HG03139 (cell line): ENCODE data around the gene DTD1.

Source experiments
- ATAC-seq: cut with Tn5 transposase; IDR thresholded peaks from one replicate; pipeline ENCODE4 v1.9.1; 2021; ENCODE audit not compliant: unreplicated experiment

Gene DTD1

DNA sequence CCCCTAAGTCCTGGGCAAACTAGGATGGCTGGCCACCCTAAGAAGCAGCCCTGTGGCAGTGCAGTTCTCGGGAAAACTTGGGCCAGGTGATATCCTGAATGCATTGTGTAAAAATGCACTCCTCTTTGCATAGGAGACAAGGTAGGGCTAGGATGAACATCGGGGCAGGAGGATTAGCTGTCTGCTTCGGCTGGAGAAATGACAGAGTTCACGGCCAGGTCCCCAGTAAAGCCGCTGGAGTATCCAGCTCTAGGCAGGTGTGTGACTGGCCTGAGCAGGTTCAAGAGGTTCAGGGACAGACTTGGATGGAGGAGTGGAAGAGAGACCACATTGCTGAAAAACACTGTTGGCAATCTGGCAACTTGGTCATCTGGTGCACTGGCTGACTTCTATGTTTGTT lies 26.4 kb downstream of the DTD1 start:
- ATAC-seq, result no peak

DNA sequence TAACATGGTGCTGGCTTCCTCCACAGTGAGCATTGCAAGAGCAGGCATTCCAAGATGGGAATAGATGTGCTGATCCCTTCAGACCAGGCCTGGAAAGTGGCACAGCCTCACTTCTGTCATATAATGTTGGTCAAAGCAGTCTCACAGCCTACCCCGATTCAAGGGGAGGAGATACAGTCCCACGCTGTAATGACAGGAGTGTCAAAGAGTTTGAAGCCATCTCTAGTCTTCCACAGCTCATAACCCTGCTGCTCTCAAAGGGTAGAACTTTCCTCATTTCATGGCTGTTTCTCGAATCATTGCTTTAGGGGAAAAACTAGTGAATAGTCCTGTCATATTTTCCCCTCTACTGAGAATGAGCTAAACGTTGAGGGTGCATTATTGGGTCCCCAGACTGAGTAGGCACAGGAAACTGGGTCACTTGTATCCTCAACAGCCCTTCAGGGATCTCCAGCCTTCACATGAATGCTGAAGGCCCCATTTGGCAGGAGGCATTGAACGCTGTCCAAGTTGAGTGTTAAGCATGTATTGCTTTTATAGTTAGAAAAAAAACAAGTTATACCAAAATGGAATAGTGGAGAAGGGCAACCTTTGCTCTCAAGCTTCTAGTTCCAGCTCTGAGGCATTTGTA lies 27.3 kb downstream of the DTD1 start:
- ATAC-seq, result no peak

DNA sequence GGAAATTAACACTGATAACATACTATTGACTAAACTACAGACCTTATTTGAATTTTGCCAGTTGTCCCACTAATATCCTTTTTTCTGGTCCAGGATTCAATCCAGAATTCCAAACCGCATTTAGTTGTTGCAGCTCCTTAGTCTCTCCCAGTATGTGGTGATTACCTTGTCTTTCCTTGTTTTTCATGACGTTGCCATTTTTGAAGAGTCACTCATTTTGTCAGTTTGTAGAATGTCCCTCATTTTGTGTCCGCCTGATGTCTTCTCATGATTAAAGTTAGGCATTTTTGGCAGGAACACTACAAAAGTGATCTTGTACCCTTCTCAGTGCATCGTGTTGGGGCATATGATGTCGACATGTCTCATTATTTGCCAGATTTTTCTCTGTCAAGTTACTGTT lies 33.1 kb downstream of the DTD1 start:
- no peak for ATAC-seq

DNA sequence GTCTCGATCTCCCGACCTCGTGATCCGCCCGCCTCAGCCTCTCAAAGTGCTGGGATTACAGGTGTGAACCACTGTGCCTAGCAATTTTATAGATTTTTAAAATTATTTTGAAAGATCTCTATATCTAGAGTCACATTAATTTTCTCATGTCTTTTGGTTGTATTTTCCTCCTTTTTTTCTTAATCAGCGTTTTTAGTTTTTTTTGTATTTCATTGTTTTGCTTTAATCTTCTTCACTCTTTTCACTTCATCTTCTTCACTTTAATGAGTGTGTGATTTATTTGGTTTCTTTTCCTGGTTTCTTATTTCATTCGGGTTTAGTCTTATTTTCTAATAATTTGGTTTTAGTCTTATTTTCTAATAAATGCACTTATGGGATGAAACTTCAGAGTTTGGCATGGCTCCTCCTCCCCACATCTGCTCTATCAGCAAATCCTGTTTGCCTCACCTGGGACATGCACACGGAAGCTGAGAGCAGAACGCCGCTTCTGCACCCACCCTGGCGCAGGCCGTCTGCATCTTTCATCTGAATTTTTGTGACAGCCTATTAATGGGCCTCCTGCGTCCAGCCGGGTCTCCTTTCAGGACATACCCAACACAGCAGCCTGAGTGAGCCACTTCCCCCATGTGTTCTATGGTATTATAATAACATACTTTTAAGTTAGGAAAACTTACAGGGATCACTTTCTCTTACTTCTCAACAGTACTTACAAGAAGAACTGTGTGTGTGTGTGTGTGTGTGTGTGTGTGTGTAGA lies 35.5 kb downstream of the DTD1 start:
- no peak for ATAC-seq

DNA sequence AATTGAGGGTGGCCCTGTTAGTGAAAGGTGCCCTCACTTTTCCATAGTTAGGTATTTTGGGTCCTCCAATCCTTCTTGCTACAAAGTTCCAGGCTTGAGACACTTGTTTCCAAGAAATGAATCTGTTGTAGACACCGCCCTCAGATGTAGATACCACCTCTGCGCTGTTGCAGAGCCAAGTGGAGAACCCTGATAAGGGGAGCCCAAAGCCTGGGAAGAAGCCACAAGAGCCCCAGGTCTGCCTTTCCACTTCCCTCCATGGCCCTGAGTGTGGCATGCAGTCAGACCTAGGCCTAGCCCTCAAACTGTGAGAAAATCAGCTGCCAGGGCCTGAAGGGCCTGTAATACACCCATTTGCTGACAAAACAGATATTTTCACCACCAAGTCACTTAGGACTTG lies 37.1 kb downstream of the DTD1 start:
- no peak for ATAC-seq

DNA sequence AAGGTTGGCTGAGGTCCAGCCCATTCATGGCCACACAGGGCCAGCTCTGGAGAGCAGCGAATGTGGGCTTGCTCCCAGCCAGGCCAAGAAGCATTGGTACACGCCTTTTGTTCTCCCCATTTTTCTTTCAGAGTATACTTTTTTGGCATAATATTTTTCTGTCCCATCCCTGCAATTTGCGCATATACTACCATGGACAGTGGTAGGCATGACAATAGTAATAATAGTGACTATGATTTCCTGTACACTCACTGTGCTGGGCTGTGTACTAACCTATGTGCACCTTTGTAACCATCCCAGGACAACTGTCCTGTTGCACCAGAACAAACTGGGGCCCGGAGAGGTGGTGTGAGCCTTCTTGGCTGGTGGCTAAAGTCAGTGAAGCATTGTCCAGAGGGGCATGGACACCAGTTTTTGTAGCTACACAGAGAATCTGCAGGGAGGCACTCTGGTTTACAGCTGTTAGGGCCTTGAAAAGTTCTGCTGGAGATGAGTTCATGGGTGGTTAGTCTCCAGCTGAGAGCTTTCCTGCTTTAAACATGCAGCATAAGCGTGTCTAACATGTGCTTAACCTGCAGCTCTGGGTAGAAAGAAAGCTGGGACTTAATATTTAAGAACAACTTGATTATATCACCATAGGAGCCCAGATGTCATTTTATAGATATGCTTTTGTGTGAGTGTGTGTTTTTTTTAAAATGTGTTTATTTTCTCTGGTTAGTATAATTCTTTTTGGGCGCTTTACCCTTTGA lies 38.2 kb downstream of the DTD1 start:
- no peak for ATAC-seq

DNA sequence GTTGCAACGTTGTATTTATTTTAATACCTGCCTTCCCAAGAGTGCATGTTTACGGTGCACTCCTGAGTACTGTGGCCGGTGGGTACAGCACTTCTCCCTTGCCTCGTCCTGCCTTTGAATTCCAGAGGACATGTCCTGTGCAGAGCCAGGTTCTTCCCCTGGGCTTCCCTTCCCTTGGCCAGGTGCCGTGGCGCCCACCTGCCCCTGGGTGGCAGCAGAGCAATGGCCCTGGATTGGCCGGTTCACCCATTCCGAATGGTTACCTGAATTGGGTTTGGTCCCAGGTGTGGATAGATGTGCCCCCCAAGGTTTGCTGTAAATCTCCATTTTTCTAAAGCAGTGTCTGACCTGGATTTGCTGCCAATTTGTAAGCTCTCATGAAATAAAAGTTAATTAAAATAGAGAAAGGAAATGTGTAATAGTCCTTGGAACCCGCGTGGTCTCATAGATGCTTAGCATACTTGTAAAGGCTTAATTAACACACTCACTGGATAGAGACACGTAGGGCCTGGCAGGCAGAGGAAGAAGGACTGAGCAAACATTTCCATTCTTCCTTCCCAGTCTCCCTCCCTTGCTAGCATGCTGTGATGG lies 40.6 kb downstream of the DTD1 start:
- ATAC-seq, result no peak

DNA sequence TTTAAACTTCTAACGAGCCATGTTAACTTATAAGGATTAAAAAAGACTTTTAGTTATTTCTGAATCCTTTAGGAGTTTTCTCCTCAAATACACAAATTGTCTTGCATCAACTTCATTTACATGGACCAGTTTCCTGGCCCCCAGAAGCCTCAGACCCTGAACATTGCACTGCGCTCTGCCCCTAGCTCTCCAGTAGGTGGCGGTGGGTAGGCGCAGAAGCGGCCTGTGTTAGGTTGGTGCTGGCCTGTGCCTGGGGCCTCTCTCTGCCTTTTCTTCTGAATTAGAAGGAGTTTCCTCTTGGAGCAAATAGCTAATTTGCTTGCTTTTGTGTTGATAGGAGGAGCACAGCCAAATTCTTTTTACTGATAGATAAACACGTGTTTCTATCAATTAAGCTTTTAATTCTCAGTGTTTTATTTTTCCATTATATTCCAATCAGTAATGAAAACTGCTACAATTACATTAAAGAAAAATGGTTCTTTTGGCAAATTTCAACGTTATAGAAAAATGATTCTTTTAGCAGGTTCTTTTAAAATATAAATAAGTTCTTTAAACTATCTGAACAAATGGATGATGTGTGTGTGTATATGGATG lies 44.4 kb downstream of the DTD1 start:
- peak; percentile 88 for ATAC-seq

DNA sequence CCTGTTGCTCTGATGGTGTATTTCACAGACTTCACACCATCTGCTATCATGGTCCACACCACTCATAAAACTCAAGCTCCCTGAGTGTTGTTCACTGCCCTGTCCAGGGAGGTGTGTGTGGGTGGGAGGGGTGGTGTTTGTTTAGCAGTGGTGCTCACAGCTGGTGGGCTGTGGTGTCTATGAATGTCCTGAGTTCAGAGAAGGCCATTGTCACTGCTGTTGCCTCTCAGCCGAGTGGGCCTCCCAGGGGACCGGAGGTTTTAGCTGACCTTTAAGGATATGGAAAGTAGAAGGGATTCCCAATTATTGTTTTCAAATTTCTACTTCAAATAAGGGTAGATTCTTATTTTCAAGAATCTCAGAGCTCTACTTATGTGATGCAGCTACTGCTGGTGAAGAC lies 45.6 kb downstream of the DTD1 start:
- ATAC-seq, result no peak

DNA sequence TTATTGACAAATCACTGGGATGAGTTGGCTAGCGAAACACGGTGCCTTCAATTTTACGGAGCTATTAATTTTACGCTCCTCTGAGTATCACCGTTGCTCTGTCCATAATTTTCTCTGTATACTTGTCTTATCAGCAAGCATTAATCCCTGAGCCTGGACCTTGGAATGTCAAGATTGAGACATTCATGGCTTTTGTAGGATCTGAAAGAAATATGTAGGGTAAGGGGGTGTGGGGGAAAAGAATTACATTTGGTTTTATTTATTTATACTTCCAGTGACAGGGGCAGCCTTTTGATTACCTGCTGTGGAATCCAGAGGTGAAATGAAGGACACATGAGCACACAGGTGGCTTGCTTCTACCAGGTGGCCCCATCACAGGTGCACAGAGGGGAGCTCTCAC lies 46.6 kb downstream of the DTD1 start:
- ATAC-seq, result no peak

DNA sequence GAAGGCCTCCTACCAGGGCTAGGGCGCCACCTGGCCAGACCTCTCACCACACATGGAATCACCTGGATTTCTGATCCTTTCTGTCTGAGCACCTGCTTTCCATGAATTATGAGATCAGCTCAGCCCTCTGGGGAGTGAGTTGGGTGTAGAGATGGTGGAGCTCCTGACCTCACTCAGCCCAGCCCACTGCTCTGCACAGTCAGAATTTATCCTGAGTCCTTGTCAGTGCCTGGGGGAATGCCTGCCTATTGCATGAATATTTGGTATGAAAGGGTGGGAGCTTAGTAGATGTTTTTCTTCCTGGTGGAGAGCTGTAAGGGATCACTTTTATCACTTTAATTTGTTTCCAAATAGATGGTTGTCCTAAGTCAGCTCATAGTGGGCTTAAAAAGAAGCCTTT lies 47.5 kb downstream of the DTD1 start:
- ATAC-seq, result no peak

DNA sequence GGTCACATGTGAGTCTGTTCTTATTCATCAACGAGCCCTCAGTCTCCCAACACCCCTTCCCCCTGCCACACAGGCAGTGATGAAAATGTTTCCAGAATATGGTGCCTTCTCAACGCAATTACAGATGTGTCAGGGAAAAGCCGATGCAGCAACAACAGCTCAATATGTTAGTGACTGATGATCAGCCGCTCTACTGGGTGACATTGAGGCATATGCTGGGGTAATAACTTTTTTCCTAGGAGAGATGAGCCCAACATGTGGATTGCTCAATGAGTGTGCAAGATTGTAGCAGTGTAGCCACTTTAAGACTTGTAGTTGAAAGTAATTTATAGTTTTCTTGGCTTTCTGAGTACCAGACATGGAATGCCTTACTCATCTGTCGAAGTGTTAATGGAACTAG lies 49.4 kb downstream of the DTD1 start:
- no peak for ATAC-seq

DNA sequence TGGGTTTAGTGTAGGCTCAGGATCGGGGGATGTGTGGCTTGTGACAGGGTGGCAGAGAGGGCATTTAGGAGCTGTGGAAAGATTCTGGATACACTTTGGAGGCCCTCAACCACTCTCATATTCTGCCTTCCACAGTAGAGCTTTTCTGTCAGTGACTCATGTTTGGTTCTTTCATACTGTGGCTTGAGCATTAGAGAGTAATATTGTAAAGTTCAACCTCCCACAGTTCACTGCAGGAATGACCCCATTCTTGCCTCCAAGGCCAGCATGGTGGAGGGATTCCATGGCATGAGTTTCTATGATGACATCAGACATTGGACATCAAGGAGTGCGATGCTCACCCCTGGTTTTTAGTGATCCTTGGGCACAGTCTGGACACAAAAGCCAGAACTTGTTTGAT lies 50.9 kb downstream of the DTD1 start:
- no peak for ATAC-seq

DNA sequence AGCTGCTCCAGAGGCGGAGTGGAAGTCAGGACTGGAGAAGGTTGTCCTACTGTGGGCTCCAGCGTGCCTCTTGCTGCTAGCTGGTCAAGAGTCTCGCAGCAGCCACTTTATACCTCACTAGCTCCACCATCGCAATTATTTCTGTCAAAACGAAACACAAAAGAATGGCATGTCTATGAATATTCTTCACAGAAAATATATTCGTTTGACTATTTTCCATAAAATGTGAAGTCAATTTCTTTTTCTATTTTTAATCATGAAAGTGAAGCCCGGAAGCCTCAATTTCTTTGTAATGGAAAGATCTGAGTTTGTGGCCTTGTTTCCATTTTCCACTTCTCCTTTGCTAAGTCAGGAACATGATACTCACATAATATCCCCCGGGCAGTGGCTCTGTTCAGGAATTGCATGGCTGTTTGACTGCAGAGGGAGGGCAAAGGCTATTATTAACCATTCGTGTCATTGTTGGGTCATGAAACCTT lies 51.7 kb downstream of the DTD1 start:
- no peak for ATAC-seq

DNA sequence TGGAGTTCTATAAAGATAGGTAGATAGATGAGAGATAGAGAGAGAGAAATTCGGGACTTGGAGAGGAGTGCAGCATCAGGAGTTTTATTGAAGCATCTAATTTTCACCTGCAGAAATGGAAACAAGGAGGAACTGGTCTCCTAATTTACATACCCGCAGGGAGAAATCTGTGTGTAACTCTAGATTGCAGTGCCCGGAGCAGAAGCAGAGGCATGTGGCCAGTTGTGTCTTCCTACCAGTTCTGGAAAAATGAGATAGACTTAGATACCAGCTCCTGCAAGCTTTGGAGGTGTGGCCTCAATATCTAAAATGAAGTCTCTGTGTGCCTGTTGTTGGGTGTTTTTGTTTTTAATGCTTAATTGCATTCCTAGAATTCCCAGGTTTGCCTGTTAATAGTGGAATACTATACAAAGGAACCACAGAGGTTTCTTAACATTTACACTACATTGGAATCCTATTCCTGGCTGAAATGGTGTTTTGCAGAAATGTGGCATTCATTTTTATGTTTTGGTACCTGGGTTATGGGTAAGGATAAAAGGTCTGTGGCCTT lies 57.4 kb downstream of the DTD1 start:
- ATAC-seq, result no peak

DNA sequence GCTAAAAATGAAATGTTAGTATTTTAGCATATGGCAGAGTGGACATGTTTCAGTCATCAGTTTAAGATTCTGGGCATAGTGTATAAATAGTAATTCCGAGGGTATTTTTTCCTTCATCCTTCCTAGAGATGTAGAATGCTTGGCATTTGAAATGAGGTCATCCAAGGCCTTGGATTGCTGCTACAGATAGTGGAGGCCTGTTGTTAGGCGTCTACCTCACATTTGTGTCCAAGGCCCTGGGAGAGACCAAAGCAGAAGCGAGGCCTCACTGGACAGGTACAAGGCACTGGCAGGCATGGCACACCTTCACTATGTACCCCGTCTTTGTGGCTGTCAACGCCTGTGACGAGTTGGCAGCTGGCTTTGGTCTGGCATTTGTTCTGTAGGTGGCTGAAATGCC lies 58.0 kb downstream of the DTD1 start:
- ATAC-seq, result no peak

DNA sequence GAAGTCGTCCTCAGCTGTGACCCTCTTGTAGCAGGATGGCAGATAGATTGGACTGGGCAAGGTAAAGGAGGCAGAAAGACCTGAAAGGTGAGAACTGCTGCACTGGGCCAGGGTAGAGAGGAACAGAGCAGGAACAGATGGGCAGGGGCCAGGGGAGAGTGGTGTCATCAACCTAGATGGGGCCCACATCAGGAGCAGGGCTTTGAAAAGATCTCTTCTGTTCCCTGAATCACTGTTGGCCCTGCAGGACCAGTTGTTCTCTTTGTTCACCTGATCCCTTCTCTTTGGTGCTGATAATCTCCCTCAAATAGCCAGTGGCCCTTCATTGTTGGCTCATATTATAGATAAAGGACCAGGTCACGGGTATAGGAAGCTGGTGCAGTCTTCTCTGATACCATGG lies 59.9 kb downstream of the DTD1 start:
- ATAC-seq, result no peak

DNA sequence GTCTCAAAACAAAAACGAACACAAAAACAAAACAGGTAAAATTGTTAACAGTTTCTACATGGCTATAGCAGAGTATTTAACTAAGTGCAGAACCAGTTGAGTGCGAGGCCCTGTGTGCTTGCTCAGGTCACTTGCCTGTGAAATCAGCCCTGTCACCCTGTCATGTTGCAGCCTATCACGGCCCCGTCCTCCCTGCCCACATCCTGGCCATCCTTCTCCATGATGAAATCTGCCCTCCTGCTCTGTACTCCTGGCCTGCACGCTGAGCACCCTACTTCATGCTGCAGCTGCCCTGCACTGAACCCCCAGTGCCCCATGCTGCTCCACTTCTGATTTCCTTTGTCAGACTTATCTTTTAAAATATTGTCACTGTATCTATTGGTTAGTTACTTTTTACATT lies 62.4 kb downstream of the DTD1 start:
- no peak for ATAC-seq

DNA sequence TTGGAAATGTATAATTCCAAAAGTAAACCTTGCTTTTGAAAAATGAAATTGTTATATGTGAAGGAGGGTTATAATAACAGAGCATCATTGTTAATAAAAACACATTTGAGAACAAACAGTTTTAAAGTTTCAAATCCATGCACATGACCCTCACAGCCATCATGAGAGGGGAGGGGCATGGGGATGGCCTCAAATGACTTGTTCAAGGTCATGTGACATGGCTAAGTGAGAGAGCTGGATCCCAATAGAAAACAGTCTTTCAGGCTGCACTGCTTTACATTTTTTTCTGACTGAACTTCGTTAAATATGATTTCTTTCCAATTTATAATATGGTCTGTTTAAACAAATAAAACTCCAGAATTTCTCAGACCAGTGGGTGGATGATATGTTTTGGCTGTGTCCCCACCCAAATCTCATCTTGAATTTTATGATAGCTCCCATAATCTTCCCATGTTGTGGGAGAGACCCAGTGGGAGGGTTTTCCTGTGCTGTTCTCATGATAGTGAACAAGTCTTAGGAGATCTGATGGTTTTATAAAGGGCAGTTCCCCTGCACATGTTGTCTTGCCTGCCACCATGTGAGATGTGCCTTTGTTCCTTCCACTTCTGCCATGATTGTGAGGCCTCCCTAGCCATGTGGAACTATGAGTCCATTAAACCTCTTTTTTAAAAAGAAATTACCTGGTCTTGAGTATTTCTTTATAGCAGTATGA lies 66.0 kb downstream of the DTD1 start:
- no peak for ATAC-seq

DNA sequence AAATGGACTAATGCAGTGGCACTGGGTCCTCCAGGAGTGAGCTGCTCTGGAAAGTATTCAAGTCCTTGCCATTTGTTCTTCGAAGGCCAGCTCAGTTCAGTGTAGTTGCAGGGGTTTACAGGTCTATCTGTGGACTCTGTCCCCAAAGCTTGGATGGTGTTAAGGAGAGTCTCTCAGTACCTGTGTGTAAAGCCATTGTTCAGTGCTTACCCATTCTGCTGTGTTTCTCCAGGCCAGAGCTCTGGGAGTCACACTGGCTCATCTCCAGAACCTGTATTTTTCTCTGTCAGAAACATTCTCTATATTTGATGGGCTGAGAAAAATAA lies 66.6 kb downstream of the DTD1 start:
- no peak for ATAC-seq

DNA sequence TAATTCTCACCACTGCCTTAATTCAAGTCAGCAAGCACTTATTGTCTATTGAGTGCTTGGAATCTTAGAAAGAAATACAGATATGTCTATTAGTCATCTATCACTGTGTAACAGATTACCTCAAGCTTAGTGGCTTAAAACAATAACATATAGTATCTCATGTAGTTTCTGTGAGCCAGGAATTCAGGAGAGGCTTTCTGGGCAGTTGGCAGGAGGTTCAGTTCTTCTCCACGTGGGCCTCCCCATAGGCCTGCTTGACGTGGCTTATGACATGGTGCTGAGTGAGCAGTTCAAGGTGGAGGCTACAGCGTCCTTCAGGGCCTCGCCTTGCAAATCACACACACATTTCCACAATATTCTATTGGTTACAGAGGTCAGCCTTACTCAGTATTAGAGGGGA lies 69.7 kb downstream of the DTD1 start:
- no peak for ATAC-seq
